A549 (cell line): ENCODE results near the gene WSCD2. TPM values are rescaled to one million over a fixed set of nuclear protein-coding genes. Genes with fewer than 3 reads are reported as not detected.

Experiments used
- ATAC-seq, 2 experiments: fragments of 200-7000 bp in 1 of 2; fragments of >200 bp in 1 of 2; cut with Nextera tagmentation in 1 of 2; cut with Tn5 transposase in 1 of 2; 3 replicates each; pipeline versions ENCODE4 v1.8.0 to v1.9.1; 2018 to 2020; ENCODE audit warnings: mild to moderate bottlenecking in 1 of 2, moderate library complexity in 1 of 2
- CTCF ChIA-PET: fragments of 300-600 bp; sonication (Branson Sonifier 250); formaldehyde crosslinking; extraction: SDS; loops from one replicate; lab custom pipeline; 2021; ENCODE audit warnings: antibody characterized with exemption, inconsistent platforms; lab: Yijun Ruan, JAX
- POLR2A ChIA-PET: fragments of 350-600 bp; formaldehyde crosslinking; extraction: SDS; loops from one replicate; lab custom pipeline; 2021; ENCODE audit warnings: antibody characterized with exemption, inconsistent platforms; lab: Yijun Ruan, JAX
- DNase-seq, 2 experiments: peaks; one replicate each; pipeline versions ENCODE4 v3.0.0 to v3.0.0-alpha.2; 2011 to 2016; ENCODE audit warnings: low read depth in 1 of 2, low spot score in 1 of 2
- FAIRE-seq: peaks from 2 replicates; lab custom pipeline; 2011; peaks lifted over from hg19 to GRCh38; lab: Jason Lieb, UNC
- H3K27ac ChIP-seq, 2 experiments: fragments of >200 bp; sonication (Bioruptor Twin); formaldehyde crosslinking; 3 replicates each; pipeline ENCODE4 v1.5.1; 2016 to 2017
- H3K4me1 ChIP-seq: fragments of >200 bp; sonication (Bioruptor Twin); formaldehyde crosslinking; 3 replicates; pipeline ENCODE4 v1.6.1; 2016
- H3K4me2 ChIP-seq: fragments of >200 bp; sonication (Bioruptor Twin); formaldehyde crosslinking; 3 replicates; pipeline ENCODE4 v1.6.1; 2016
- H3K4me3 ChIP-seq: fragments of >200 bp; sonication (Bioruptor Twin); formaldehyde crosslinking; 3 replicates; pipeline ENCODE4 v1.5.1; 2016
- H3K9me3 ChIP-seq: fragments of >200 bp; sonication (Bioruptor Twin); formaldehyde crosslinking; 3 replicates; pipeline ENCODE4 v1.6.1; 2016
- EHF ChIP-seq: fragments of 250-450 bp; sonication (Bioruptor Pico); IDR thresholded peaks from 2 replicates; pipeline ENCODE4 v1.5.0; 2020; ENCODE audit warnings: mild to moderate bottlenecking
- GATA3 ChIP-seq: IDR thresholded peaks from 2 replicates; pipeline ENCODE4 v1.6.1; 2012; ENCODE audit warnings: borderline replicate concordance
- HOXA7 ChIP-seq: fragments of 250-450 bp; sonication (Bioruptor Pico); IDR thresholded peaks from 2 replicates; pipeline ENCODE4 v1.5.0; 2020; ENCODE audit warnings: mild to moderate bottlenecking, moderate library complexity
- JUNB ChIP-seq: fragments of >200 bp; sonication (Bioruptor Twin); formaldehyde crosslinking; IDR thresholded peaks from 2 replicates; pipeline ENCODE4 v1.6.1; 2016
- KDM1A ChIP-seq: fragments of 200-600 bp; sonication (generic); IDR thresholded peaks from 2 replicates; pipeline ENCODE4 v1.6.1; 2016; ENCODE audit warnings: low read depth, mild to moderate bottlenecking
- MAZ ChIP-seq: fragments of 150-350 bp; IDR thresholded peaks from 2 replicates; pipeline ENCODE4 v1.6.1; 2014; ENCODE audit warnings: antibody characterized with exemption, low read depth, low read length, borderline replicate concordance
- POLR2A ChIP-seq: IDR thresholded peaks from 2 replicates; pipeline ENCODE4 v1.6.1; 2012; ENCODE audit warnings: mild to moderate bottlenecking, low read length
- POLR2AphosphoS2 ChIP-seq: conservative IDR thresholded peaks from 2 replicates; pipeline ENCODE4 v1.6.1; 2012; ENCODE audit warnings: low read length, improper control_type of control experiment, inconsistent platforms
- SREBF2 ChIP-seq: fragments of 450-650 bp; IDR thresholded peaks from 2 replicates; pipeline ENCODE4 v1.6.1; 2014; ENCODE audit warnings: mild to moderate bottlenecking, moderate library complexity
- ZNF302 ChIP-seq: fragments of 250-450 bp; sonication (Bioruptor Pico); IDR thresholded peaks from 2 replicates; pipeline ENCODE4 v1.9.0; 2021; ENCODE audit warnings: inconsistent platforms, mild to moderate bottlenecking, moderate library complexity
- ZSCAN20 ChIP-seq: fragments of 250-450 bp; sonication (Bioruptor Pico); IDR thresholded peaks from 2 replicates; pipeline ENCODE4 v1.8.0; 2022; ENCODE audit warnings: mild to moderate bottlenecking, moderate library complexity
- WGBS: methylation state at CpG from one replicate; pipeline ENCODE4 v1.1.6; 2017; ENCODE audit errors: missing lambda C conversion rate; 5-methylcytosine and 5-hydroxymethylcytosine counted together
- polyA plus RNA-seq, 4 experiments: library from polyadenylated mRNA; depleted of rRNA in 3 of 4; stranded (reverse); fragments of >200 nt; fragmentation: RNase III in 1 of 4; extraction: RNeasy Plus Mini Kit Qiagen cat#74134 plus additional on column Dnase treatment in 1 of 4; gene quantifications; 2 replicates in 3 of 4; 3 replicates in 1 of 4; pipeline ENCODE4 v1.2.3, GENCODE V29; 2011 to 2017
- TF ChIP-seq, protein P1 (sequence below): fragments of 200-600 bp; sonication (generic); IDR thresholded peaks from 2 replicates; pipeline ENCODE4 v1.6.1; 2016; ENCODE audit warnings: antibody characterized with exemption, mild to moderate bottlenecking, moderate library complexity
- TF ChIP-seq, protein P2 (sequence below): IDR thresholded peaks from 2 replicates; pipeline ENCODE4 v1.6.1; 2012
- TF ChIP-seq, protein P3 (sequence below): fragments of 250-450 bp; sonication (Bioruptor Pico); IDR thresholded peaks from 2 replicates; pipeline ENCODE4 v1.5.0; 2021; ENCODE audit warnings: mild to moderate bottlenecking, moderate library complexity, borderline replicate concordance
- TF ChIP-seq, protein P4 (sequence below): fragments of >200 bp; sonication (Bioruptor Twin); formaldehyde crosslinking; IDR thresholded peaks from 2 replicates; pipeline ENCODE4 v1.6.1; 2016
- TF ChIP-seq, protein P5 (sequence below): fragments of 150-350 bp; IDR thresholded peaks from 2 replicates; pipeline ENCODE4 v1.6.1; 2014; ENCODE audit warnings: low read depth, mild to moderate bottlenecking, low read length
- TF ChIP-seq, protein P6 (sequence below): IDR thresholded peaks from 2 replicates; pipeline ENCODE4 v1.6.1; 2012
- TF ChIP-seq, protein P7 (sequence below): fragments of >200 bp; sonication (Bioruptor Twin); formaldehyde crosslinking; IDR thresholded peaks from 3 replicates; pipeline ENCODE4 v1.5.1; 2016
- TF ChIP-seq, protein P8 (sequence below): IDR thresholded peaks from 2 replicates; pipeline ENCODE4 v1.6.1; 2012; ENCODE audit warnings: low read depth, borderline replicate concordance

The WSCD2 gene
- polyA plus RNA-seq, 2 of the 4 experiments (the other 2 are of a cell fraction): not detected

DNA sequence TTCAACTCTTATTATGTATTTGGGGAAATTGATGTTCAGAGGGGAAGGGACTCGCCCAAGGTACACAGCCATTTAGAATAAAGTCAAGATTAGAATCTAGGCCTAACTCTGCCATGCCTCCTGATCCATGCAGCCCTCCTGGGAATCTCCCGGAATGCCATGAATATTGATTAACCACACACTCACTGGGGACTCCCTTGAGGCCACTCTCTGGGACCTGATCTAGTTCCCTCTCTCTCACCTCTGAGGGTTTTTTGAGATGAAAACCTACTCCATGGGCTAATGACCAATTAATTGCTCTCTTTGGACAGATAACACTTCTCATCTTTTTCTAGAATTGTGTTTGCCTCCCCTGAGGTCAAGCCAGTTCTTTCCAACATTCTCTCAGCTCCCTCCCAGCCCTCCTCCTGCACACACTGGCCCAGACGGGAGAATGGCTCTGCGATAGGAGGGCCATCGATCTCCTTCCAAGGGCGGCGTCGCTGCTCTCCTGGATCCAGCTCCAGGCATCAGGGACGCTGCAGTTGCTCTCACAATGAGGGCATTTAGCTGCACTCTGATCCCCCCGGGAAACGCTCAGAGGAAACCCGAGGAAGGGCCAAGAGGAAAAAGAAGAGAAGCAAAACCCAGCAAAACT is 22.6 kb downstream of the WSCD2 start:
- CTCF ChIA-PET: no interaction called here
- DNase-seq: no peak
- TF ChIP-seq SREBF2: no peak
- TF ChIP-seq, protein P1, sequence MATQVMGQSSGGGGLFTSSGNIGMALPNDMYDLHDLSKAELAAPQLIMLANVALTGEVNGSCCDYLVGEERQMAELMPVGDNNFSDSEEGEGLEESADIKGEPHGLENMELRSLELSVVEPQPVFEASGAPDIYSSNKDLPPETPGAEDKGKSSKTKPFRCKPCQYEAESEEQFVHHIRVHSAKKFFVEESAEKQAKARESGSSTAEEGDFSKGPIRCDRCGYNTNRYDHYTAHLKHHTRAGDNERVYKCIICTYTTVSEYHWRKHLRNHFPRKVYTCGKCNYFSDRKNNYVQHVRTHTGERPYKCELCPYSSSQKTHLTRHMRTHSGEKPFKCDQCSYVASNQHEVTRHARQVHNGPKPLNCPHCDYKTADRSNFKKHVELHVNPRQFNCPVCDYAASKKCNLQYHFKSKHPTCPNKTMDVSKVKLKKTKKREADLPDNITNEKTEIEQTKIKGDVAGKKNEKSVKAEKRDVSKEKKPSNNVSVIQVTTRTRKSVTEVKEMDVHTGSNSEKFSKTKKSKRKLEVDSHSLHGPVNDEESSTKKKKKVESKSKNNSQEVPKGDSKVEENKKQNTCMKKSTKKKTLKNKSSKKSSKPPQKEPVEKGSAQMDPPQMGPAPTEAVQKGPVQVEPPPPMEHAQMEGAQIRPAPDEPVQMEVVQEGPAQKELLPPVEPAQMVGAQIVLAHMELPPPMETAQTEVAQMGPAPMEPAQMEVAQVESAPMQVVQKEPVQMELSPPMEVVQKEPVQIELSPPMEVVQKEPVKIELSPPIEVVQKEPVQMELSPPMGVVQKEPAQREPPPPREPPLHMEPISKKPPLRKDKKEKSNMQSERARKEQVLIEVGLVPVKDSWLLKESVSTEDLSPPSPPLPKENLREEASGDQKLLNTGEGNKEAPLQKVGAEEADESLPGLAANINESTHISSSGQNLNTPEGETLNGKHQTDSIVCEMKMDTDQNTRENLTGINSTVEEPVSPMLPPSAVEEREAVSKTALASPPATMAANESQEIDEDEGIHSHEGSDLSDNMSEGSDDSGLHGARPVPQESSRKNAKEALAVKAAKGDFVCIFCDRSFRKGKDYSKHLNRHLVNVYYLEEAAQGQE: no peak
- TF ChIP-seq, protein P2, sequence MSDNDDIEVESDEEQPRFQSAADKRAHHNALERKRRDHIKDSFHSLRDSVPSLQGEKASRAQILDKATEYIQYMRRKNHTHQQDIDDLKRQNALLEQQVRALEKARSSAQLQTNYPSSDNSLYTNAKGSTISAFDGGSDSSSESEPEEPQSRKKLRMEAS: no peak
- TF ChIP-seq, all 56 proteins: peak for 0
- no peak overlapping the region for H3K27ac ChIP-seq
- no peak overlapping the region for H3K4me3 ChIP-seq
- no peaks in the 10 kb centered on the region for H3K4me1 ChIP-seq
- no peak for FAIRE-seq
- H3K9me3 ChIP-seq: no peaks in the 10 kb centered on the region
- POLR2A ChIA-PET: no interaction called here
- no peak for ATAC-seq
- H3K4me2 ChIP-seq: no peak overlapping the region
- WGBS: 38% methylated on average over 11 of the region's 12 CpGs

DNA sequence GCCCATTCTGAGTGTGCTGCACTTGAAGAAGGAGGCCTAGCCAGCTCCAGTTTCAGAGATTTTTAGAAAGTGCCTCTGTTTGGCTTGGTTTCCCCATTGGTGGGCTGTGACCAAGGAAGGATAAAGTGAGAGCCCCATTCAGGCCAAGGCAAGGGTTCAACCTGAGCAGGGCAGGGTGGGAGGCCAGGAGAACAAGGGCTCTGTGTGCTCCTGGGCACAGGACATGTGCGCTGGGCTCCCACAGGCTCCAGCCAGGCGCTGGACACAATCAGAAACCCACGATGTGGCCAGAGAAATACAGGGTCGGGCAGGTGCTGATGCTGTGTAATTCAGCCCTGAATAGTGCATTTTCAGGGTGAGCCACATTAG is 23.1 kb downstream of the WSCD2 start:
- ATAC-seq (no peak), DNase-seq (no peak), FAIRE-seq (no peak)
- CTCF ChIA-PET: no interaction called here
- H3K4me2 ChIP-seq: no peak overlapping the region
- no peak overlapping the region for H3K4me3 ChIP-seq
- no peaks in the 10 kb centered on the region for H3K4me1 ChIP-seq
- WGBS: 32% methylated on average over 4 of the region's 4 CpGs
- TF ChIP-seq, protein P3, sequence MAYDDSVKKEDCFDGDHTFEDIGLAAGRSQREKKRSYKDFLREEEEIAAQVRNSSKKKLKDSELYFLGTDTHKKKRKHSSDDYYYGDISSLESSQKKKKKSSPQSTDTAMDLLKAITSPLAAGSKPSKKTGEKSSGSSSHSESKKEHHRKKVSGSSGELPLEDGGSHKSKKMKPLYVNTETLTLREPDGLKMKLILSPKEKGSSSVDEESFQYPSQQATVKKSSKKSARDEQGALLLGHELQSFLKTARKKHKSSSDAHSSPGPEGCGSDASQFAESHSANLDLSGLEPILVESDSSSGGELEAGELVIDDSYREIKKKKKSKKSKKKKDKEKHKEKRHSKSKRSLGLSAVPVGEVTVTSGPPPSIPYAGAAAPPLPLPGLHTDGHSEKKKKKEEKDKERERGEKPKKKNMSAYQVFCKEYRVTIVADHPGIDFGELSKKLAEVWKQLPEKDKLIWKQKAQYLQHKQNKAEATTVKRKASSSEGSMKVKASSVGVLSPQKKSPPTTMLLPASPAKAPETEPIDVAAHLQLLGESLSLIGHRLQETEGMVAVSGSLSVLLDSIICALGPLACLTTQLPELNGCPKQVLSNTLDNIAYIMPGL (CRISPR knock-in tag): no peak
- TF ChIP-seq, protein P4, sequence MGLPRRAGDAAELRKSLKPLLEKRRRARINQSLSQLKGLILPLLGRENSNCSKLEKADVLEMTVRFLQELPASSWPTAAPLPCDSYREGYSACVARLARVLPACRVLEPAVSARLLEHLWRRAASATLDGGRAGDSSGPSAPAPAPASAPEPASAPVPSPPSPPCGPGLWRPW: no peak
- TF ChIP-seq GATA3 (no peak), POLR2AphosphoS2 (no peak), MAZ (no peak), ZSCAN20 (CRISPR knock-in tag) (no peak), POLR2A (no peak), ZNF302 (no peak), KDM1A (no peak), HOXA7 (no peak), JUNB (no peak), EHF (CRISPR knock-in tag) (no peak)
- TF ChIP-seq, protein P5, sequence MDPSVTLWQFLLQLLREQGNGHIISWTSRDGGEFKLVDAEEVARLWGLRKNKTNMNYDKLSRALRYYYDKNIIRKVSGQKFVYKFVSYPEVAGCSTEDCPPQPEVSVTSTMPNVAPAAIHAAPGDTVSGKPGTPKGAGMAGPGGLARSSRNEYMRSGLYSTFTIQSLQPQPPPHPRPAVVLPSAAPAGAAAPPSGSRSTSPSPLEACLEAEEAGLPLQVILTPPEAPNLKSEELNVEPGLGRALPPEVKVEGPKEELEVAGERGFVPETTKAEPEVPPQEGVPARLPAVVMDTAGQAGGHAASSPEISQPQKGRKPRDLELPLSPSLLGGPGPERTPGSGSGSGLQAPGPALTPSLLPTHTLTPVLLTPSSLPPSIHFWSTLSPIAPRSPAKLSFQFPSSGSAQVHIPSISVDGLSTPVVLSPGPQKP: no peak
- TF ChIP-seq, protein P6, sequence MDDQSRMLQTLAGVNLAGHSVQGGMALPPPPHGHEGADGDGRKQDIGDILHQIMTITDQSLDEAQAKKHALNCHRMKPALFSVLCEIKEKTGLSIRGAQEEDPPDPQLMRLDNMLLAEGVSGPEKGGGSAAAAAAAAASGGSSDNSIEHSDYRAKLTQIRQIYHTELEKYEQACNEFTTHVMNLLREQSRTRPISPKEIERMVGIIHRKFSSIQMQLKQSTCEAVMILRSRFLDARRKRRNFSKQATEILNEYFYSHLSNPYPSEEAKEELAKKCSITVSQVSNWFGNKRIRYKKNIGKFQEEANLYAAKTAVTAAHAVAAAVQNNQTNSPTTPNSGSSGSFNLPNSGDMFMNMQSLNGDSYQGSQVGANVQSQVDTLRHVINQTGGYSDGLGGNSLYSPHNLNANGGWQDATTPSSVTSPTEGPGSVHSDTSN: no peak
- TF ChIP-seq, protein P7, sequence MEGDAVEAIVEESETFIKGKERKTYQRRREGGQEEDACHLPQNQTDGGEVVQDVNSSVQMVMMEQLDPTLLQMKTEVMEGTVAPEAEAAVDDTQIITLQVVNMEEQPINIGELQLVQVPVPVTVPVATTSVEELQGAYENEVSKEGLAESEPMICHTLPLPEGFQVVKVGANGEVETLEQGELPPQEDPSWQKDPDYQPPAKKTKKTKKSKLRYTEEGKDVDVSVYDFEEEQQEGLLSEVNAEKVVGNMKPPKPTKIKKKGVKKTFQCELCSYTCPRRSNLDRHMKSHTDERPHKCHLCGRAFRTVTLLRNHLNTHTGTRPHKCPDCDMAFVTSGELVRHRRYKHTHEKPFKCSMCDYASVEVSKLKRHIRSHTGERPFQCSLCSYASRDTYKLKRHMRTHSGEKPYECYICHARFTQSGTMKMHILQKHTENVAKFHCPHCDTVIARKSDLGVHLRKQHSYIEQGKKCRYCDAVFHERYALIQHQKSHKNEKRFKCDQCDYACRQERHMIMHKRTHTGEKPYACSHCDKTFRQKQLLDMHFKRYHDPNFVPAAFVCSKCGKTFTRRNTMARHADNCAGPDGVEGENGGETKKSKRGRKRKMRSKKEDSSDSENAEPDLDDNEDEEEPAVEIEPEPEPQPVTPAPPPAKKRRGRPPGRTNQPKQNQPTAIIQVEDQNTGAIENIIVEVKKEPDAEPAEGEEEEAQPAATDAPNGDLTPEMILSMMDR: no peak
- TF ChIP-seq, protein P8, sequence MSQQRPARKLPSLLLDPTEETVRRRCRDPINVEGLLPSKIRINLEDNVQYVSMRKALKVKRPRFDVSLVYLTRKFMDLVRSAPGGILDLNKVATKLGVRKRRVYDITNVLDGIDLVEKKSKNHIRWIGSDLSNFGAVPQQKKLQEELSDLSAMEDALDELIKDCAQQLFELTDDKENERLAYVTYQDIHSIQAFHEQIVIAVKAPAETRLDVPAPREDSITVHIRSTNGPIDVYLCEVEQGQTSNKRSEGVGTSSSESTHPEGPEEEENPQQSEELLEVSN: no peak
- no peak overlapping the region for H3K27ac ChIP-seq
- POLR2A ChIA-PET: no interaction called here
- H3K9me3 ChIP-seq: no peaks in the 10 kb centered on the region
